Heart left ventricle (tissue), 16 donors: ENCODE results near the gene CMKLR1. TPM values are rescaled to one million over a fixed set of nuclear protein-coding genes. Genes with fewer than 3 reads are reported as not detected.

ENCODE experiments used
- ATAC-seq, 4 donors: fragments of 200-7000 bp; cut with Tn5 transposase; one replicate each; pipeline ENCODE4 v1.9.1; 2020 to 2022; ENCODE audit warnings: moderate library complexity in 4 of 4, mild to moderate bottlenecking in 3 of 4, moderate number of reproducible peaks in 1 of 4
- DNase-seq, 5 donors: peaks; one replicate each; pipeline ENCODE4 v3.0.0-alpha.2; 2020
- H3K27ac ChIP-seq, 12 donors: fragments of 200-600 bp; sonication (generic) in 4 of 12; one replicate each; pipeline versions ENCODE4 v1.5.0 to v1.8.0; 2016 to 2022; ENCODE audit warnings: mild to moderate bottlenecking in 2 of 12
- H3K27me3 ChIP-seq, 9 donors: fragments of 200-600 bp; sonication (generic) in 2 of 9; one replicate each; pipeline versions ENCODE4 v1.5.1 to v1.8.0; 2016 to 2022; ENCODE audit warnings: mild to moderate bottlenecking in 3 of 9
- H3K36me3 ChIP-seq, 9 donors: fragments of 200-600 bp; sonication (generic) in 2 of 9; one replicate each; pipeline versions ENCODE4 v1.5.0 to v1.8.0; 2018 to 2022; ENCODE audit warnings: mild to moderate bottlenecking in 2 of 9
- H3K4me1 ChIP-seq, 12 donors: fragments of 200-600 bp; sonication (generic) in 4 of 12; one replicate each; pipeline versions ENCODE4 v1.5.0 to v1.8.0; 2016 to 2022; ENCODE audit warnings: mild to moderate bottlenecking in 3 of 12
- H3K4me3 ChIP-seq, 12 donors: fragments of 200-600 bp; sonication (generic) in 4 of 12; one replicate each; pipeline versions ENCODE4 v1.5.0 to v1.8.0; 2017 to 2022; ENCODE audit warnings: mild to moderate bottlenecking in 9 of 12, moderate library complexity in 4 of 12
- H3K9me3 ChIP-seq, 12 donors: fragments of 200-600 bp; sonication (generic) in 4 of 12; one replicate each; pipeline versions ENCODE4 v1.5.0 to v1.8.0; 2016 to 2022; ENCODE audit warnings: mild to moderate bottlenecking in 1 of 12
- CTCF ChIP-seq, 12 donors: fragments of 200-600 bp; sonication (generic) in 4 of 12; IDR thresholded peaks; one replicate each; pipeline versions ENCODE4 v1.5.0 to v1.8.0; 2018 to 2022; ENCODE audit warnings: antibody characterized with exemption in 12 of 12, mild to moderate bottlenecking in 5 of 12
- POLR2A ChIP-seq, 2 donors: fragments of 450-650 bp; IDR thresholded peaks; one replicate each; pipeline ENCODE4 v1.6.1; 2017; ENCODE audit warnings: antibody characterized with exemption in 2 of 2, mild to moderate bottlenecking in 2 of 2, moderate library complexity in 2 of 2
- WGBS, 4 donors: extraction: QIAGEN DNeasy Blood & Tissue Kit in 2 of 4; methylation state at CpG; one replicate each; pipeline versions ENCODE4 v1.1.5 to v1.1.7; 2013 to 2018; 5-methylcytosine and 5-hydroxymethylcytosine counted together
- intact Hi-C, 10 donors: fragments of 100-400 bp; cut with DNase I; formaldehyde crosslinking; loops; one replicate each; pipeline versions ENCODE4 v1.11.1 to v1.14.2; 2022
- polyA plus RNA-seq, 2 donors: library from polyadenylated mRNA; stranded (reverse); fragments of 200-250 nt; gene quantifications; one replicate each; pipeline ENCODE4 v1.2.3, GENCODE V29; 2013
- total RNA-seq, 9 donors: library from RNA; depleted of rRNA in 2 of 9; stranded (reverse); fragments of >200 nt in 2 of 9; fragmentation: NEBNext Ultra II Directional in 3 of 9; extraction: Animal tissue kit (Norgen Biotek cat#: 25700) in 3 of 9; gene quantifications; one replicate each; pipeline versions ENCODE4 v1.1.0 to v1.2.4, GENCODE V29; 2016 to 2023
- donor health status: ischemic (EF 13 %, LVEDD 7.1; RV severe dilation, severe dysfunction).
- donor health status: healthy with polysubstance abuse.
- donor health status: DM: no; HTN: yes; CAD: no.
- donor health status: DM: no; HTN: no; CAD: no.
- donor health status: ischemic (EF 25% LVEDD 6.9; RV normal size, moderate dysfunction).
- donor health status: ischemic (EF 25% LVEDD 5.7; RV mildly dilated, moderate dysfunction).
- donor health status: healthy.
- donor health status: DM: yes; HTN: yes; CAD: no.
- donor health status: ischemic (EF 35%, LVEDD 5.7; RV mildly dilated, moderate dysfunction).
- donor health status: nonischemic (EF 11% LVEDD 7.7; RV severe dilation, severe dysfunction).
- donor health status: DM: yes; HTN: yes; CAD: no.
- donor health status: PGD.
- donor health status: ischemic (EF 29% LVEDD 5.4; RV normal size, mild dysfunction).
- donor health status: nonischemic (EF 23%, LVEDD 6.1; RV moderate dilation, normal function).

Gene CMKLR1
- total and polyA plus RNA-seq, 11 donors = 2.0 to 47.3 (median 7.0) TPM

GRCh38 chr12:108341854-108342847 is 3.0 kb upstream of the CMKLR1 start:
- DNase-seq (no peak), ATAC-seq (no peak)
- H3K4me1 ChIP-seq = peaks cover 0 to 27% (median 8%) of the 10 kb centered on the region in 12 donors
- peaks cover 0 to 6% (median 0%) of the 10 kb centered on the region in 12 donors for H3K9me3 ChIP-seq
- 75 to 79% (median 78%) methylated on average over 7 to 8 of the region's 8 CpGs for WGBS, 4 donors
- H3K27ac ChIP-seq = peak overlapping the region in 4 of 12 donors; percentile 9 to 57 (median 31)
- no peak for TF ChIP-seq POLR2A (IDR thresholded peaks at IDR 0.05)
- TF ChIP-seq CTCF (IDR thresholded peaks at IDR 0.05) = no peak
- intact Hi-C loops = loop anchor here in 2 of 10 donors (5.0 to 10.0 kb wide), 2 partner anchors 35 to 103 kb away; no protein-coding TSS in a partner anchor
- no peak overlapping the region for H3K4me3 ChIP-seq
- H3K27me3 ChIP-seq = peaks cover 0 to 10% (median 0%) of the 10 kb centered on the region in 9 donors
- H3K36me3 ChIP-seq = no peaks in the 10 kb centered on the region

- 72 to 75% (median 74%) methylated on average over 3 of the region's 3 CpGs for WGBS, 4 donors
- Histone ChIP-seq H3K4me3 (no peak overlapping the region), H3K4me1 (peaks cover 0 to 27% (median 10%) of the 10 kb centered on the region in 12 donors), H3K27me3 (peaks cover 0 to 13% (median 0%) of the 10 kb centered on the region in 9 donors), H3K9me3 (peaks cover 0 to 6% (median 0%) of the 10 kb centered on the region in 12 donors), H3K36me3 (no peaks in the 10 kb centered on the region), H3K27ac (peak overlapping the region in 1 of 12 donors; percentile 24)
- no peak for TF ChIP-seq POLR2A (IDR thresholded peaks at IDR 0.05)
- TF ChIP-seq CTCF (IDR thresholded peaks at IDR 0.05) = no peak
- intact Hi-C loops = loop anchor here in 2 of 10 donors (5.0 to 10.0 kb wide), 2 partner anchors 34 to 103 kb away; no protein-coding TSS in a partner anchor
- ATAC-seq (no peak), DNase-seq (no peak)
Observed at GRCh38 chr12:108341356-108341755, 2.2 kb upstream of the CMKLR1 start.

GRCh38 chr12:108340037-108340436 is 926 bp upstream of the CMKLR1 start:
- Histone ChIP-seq H3K4me1 (peaks cover 0 to 32% (median 10%) of the 10 kb centered on the region in 12 donors), H3K9me3 (peaks cover 0 to 6% (median 0%) of the 10 kb centered on the region in 12 donors), H3K36me3 (peaks cover 0 to 4% (median 0%) of the 10 kb centered on the region in 9 donors), H3K27me3 (peaks cover 0 to 13% (median 0%) of the 10 kb centered on the region in 9 donors), H3K4me3 (peak overlapping the region in 4 of 12 donors; percentile 56 to 67 (median 58)), H3K27ac (peak overlapping the region in 9 of 12 donors; percentile 56 to 92 (median 78))
- peak; percentile 12 to 55 (median 39) for ATAC-seq
- TF ChIP-seq CTCF (IDR thresholded peaks at IDR 0.05) (no peak), POLR2A (IDR thresholded peaks at IDR 0.05) (no peak)
- DNase-seq = peak in 2 of 5 donors; percentile 15 to 62
- intact Hi-C loops = loop anchor here in 2 of 10 donors (5.0 to 10.0 kb wide), 2 partner anchors 33 to 105 kb away; no protein-coding TSS in a partner anchor
- 64 to 76% (median 67%) methylated on average over 10 of the region's 10 CpGs for WGBS, 4 donors
